ENCODE data around the gene PCSK7. TPM values are rescaled to one million over a fixed set of nuclear protein-coding genes. Genes with fewer than 3 reads are reported as not detected.
A peak's percentile ranks its signal among the peaks of the same experiment; 100 is the strongest.

PCSK7 gene
- total RNA-seq, 4 donors from 2014 or later: 37.6 to 83.2 (median 56.0) TPM

- DNase-seq (ENCODE audit: low spot score in 2 of 2): peak in 1 of 2 donors; percentile 28
- TF ChIP-seq CTCF (IDR thresholded peaks at IDR 0.05) (no peak), POLR2A (IDR thresholded peaks at IDR 0.05) (no peak)
- no peak overlapping the region for H3K4me3 ChIP-seq (ENCODE audit: low read depth, poor library complexity, severe bottlenecking)
- intact Hi-C loops (cut with DNase I; ENCODE audit: low total_unique reads): no loop called here
- WGBS, 2 donors: 80 to 88% methylated on average over 17 of the region's 17 CpGs
Measured at GRCh38 chr11:117223741-117224689, 7.9 kb downstream of the PCSK7 start.

GRCh38 chr11:117222991-117223740 is 8.7 kb downstream of the PCSK7 start:
- intact Hi-C loops (cut with DNase I; ENCODE audit: low total_unique reads): no loop called here
- DNase-seq (ENCODE audit: low spot score in 2 of 2): peak in 1 of 2 donors; percentile 60
- H3K4me3 ChIP-seq (ENCODE audit: low read depth, poor library complexity, severe bottlenecking): no peak overlapping the region
- no peak for TF ChIP-seq CTCF (IDR thresholded peaks at IDR 0.05)
- TF ChIP-seq POLR2A (IDR thresholded peaks at IDR 0.05): no peak
- WGBS, 2 donors: 91 to 92% methylated on average over 14 of the region's 14 CpGs

DNA sequence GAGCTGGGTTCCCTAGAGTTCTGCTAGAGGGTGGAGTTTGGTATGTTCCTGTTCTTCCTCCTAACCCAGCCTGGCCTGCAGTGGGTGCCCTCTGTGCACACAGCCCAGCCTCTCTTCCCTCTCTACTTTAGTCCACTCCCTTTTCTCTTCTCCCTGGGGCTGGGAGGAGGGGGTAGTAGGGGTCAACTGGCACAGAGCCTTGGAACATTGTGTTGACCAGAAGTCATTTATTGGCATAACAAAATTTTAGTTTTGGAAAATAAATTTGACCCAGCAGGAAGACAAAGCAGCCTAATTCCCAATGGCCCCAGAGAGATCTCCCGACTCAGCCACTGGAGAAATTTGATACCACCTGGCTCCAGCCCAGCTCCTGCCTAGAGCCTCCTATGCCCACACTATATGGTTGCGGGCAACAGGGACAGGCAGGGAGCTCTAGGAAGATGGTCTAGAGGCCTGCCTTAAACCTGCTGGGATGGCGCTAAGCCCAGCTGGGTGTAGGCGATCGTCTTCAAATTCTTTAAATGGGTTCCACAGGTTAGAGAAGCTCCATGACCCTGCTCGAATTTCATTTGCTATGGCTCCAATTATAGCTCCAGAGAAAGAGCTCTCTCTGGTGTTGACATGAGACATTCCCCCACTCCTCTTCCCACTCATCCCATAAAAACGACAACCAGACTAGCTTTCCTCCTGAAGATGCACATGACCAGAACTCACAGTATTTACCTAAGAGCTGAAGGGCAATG is 9.9 kb downstream of the PCSK7 start:
- TF ChIP-seq CTCF (IDR thresholded peaks at IDR 0.05) (no peak), POLR2A (IDR thresholded peaks at IDR 0.05) (no peak)
- intact Hi-C loops (cut with DNase I; ENCODE audit: low total_unique reads): no loop called here
- no peak overlapping the region for H3K4me3 ChIP-seq (ENCODE audit: low read depth, poor library complexity, severe bottlenecking)
- peak in 1 of 2 donors; percentile 88 for DNase-seq (ENCODE audit: low spot score in 2 of 2)
- WGBS, 2 donors: 58 to 60% methylated on average over 7 of the region's 7 CpGs

DNA sequence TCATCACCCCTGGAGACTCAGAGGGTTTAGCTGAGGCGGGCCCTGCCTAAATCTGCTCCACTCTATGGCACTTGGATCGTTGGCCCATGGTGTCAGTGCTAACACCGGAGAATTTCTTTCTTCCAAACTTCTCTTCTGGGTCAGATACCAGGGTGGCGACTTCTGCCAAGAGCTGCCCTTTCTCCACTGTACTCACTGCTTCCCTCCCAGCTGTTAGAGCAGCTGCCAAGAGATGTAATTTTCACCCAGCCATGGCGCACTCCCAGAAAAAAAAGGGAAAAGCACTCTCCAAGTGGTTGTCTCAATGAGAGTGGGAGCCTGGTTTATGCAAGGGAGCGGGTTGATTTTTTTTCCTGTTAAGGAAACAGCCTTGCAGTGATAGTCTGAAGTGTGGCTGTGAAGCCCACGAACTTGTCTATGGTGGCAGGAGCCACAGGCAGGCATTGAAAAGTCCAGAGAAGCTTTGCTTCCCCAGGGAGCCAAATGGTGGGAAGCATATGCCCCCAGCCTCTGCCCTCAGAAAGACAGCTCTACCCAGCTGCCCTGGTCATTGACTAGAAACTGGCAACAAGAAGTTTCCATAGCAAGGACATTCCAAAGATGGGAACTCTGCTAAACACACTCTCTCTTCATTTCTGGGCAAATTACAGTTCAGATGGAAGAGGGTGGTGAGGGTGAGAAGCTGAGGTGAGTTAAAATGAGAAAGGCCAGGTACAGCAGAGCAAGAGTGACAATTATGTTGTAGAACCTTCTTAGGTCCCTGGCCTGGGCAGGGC is 10.7 kb downstream of the PCSK7 start:
- peak in 1 of 2 donors; percentile 58 for DNase-seq (ENCODE audit: low spot score in 2 of 2)
- no peak overlapping the region for H3K4me3 ChIP-seq (ENCODE audit: low read depth, poor library complexity, severe bottlenecking)
- 42 to 73% methylated on average over 7 of the region's 7 CpGs for WGBS, 2 donors
- no peak for TF ChIP-seq POLR2A (IDR thresholded peaks at IDR 0.05)
- no peak for TF ChIP-seq CTCF (IDR thresholded peaks at IDR 0.05)
- intact Hi-C loops (cut with DNase I; ENCODE audit: low total_unique reads): no loop called here

DNA sequence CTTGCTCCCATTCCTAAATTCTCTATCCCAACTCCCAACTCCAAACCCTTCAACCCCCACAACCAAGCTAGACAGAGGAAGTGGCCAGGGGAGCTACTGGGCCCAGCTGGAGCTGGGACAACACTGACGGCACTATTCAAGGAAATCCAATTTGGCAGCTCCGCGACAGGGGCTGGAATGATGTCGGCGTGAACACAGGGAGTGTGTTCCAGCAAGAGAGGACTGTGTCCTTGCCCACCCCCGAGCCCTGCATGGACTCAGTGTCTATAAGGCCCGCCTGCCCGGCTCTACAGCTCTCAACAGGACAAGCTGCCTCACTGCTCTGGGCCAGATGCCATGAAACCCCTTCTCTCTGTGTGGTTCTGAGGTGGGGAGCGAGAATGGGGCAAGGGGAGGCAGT is 11.3 kb downstream of the PCSK7 start:
- no peak overlapping the region for H3K4me3 ChIP-seq (ENCODE audit: low read depth, poor library complexity, severe bottlenecking)
- intact Hi-C loops (cut with DNase I; ENCODE audit: low total_unique reads): no loop called here
- TF ChIP-seq CTCF (IDR thresholded peaks at IDR 0.05) (no peak), POLR2A (IDR thresholded peaks at IDR 0.05) (no peak)
- DNase-seq (ENCODE audit: low spot score in 2 of 2): peak in 1 of 2 donors; percentile 86
- 34 to 36% methylated on average over 9 of the region's 9 CpGs for WGBS, 2 donors

Measured in lower leg skin (tissue), 4 donors.